Measurements from ENCODE around the gene LPAR3. TPM values are rescaled to one million over a fixed set of nuclear protein-coding genes. Genes with fewer than 3 reads are reported as not detected.
"Not testable (repeated sequence)": the region's sequence is repeated elsewhere in the genome, so short reads cannot be mapped to it uniquely, and the experiment has no call there.

Gene LPAR3
- total RNA-seq, 1 experiment from 2014 or later, result not detected

DNA sequence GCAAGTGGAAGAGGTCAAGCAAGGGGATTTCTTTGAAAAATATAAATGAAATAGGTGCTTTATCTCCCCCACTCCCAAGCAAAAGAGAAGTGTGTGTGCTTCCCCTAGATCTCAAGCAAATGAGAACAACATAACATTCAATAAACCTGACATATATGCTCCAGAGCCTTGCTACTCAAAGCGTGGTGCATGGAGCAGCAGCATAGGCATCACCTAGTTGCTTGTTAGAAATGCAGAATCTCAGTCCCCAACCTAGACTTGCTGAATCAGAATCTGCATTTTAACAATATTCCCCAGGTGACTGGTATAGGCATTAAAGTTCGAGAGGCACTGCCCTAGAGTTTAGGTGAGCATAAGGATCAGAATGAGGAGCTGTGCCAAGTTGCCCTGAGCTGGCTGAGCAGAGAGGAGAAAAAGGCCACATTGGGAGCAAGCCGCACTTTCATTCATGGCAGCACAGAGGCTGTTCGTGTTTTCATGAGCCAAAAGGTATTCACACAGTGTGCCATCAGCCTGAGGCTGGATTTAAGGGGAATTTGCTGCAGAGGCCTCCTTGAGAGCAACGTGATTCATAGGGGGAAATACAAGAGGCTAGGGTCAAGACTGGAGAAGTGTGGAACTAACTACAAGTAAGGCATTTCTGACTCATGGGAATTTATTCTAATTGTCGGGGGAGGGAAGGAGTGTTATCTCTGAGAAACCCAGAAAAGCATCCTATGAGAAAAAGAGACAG lies 14.3 kb upstream of the LPAR3 start:
- DNase-seq (ENCODE audit: low spot score), result no peak

DNA sequence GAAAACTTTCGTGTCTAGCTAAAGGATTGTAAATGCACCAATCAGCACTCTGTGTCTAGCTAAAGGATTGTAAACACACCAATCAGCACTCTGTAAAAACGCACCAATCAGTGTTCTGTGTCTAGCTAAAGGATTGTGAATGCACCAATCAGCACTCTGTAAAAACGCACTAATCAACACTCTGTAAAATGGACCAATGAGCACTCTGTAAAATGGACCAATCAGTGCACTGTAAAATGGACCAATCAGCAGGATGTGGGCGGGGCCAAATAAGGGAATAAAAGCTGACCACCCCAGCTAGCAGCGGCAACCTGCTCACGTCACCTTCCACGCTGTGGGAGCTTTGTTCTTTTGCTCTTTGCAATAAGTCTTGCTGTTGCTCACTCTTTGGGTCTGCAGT lies 9.7 kb upstream of the LPAR3 start:
- DNase-seq (ENCODE audit: low spot score), result not testable (repeated sequence)

DNA sequence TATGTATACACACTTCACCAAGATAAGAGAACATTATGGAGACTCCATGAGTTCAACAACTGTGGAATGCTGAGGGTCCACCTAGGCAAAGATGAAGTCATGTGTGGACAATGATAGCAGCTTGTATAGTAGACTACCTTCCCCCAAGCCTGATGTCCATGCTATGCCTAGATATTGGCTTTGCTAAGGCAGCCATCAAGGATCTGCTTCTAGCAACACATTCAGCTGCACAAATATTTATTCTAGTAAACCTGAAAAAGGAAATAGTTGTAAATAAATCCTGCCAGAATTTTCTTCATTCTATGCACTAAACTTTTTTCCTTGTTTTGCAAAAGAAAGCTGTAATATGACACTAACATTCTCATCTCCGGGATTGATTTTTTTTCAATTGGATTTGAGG lies 7.0 kb upstream of the LPAR3 start:
- no peak for DNase-seq (ENCODE audit: low spot score)

DNA sequence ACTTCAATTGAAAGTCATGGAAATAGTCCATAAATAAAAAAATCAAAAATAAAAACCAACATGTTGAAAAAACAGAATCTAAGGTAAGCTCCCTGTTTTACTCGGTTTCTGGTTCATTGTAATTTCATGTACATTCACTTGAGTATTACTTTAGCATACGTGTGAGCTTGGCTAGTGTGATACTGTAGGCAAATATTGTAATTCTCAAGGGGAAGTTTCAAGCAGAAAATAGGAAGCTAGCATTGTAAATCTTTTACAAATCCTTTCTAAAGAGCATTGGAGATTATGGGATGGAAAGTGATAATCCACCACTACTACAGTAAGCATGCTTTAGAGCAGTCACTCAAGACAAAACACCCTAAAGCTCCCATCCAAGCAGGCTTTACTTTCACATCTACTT lies 3.3 kb upstream of the LPAR3 start:
- no peak for DNase-seq (ENCODE audit: low spot score)

DNA sequence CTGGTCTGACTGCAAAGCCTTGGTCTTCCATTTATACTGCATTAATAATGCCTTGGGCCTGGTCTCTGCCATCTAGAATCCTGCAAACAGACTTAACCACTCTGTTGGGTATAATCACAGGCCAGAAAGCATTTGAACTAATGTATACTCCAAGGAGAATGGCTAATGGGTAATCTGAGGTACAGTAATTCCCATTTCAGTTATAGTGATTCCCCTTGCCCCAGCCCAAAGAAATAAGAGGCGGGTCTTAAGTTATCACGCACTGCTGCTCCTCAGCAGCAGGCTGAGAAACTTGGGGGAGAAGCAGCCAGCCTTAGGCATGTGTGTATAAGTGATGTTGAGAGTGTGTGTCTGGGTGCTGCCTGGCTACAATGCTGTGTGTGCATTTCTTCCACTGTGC lies 2.4 kb downstream of the LPAR3 start:
- no peak for DNase-seq (ENCODE audit: low spot score)

DNA sequence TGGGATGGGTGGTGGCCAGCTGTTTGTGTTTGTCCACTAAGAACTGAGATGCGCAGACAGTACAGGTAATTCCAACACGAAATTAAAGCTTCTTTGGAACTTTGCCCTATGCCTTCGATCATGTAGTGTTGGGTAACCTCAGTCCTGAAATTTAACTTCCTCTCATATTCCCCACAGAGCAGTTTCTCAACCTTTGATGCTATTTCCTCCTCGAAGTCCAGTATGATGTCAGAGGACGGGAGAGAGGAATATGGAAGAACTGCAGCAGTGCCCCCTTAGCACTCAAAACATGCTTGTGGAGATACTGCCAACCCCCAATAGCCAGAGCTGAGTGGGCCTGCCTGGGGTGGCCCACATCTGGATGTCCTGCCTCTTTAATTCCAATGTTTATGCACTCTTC lies 3.6 kb downstream of the LPAR3 start:
- no peak for DNase-seq (ENCODE audit: low spot score)

DNA sequence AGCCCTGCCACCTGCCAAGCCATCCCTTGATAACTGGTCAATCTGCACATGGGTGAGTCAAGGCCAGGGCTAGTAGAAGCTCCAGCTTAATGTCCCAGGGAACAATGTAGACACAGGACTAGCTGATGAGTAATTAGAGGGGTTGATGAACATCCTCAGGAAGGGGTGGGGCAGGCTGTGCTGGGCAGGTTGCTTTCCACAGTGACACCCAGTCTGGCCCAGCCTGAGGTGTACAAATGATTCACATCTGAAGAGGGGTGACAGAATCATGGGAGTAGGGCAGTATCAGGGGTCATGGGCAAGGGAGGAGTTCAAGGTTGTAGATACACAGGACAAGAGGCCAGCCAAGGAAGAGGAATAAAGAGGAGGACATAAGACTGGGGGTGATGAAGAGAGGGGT lies 4.3 kb downstream of the LPAR3 start:
- DNase-seq (ENCODE audit: low spot score), result no peak

DNA sequence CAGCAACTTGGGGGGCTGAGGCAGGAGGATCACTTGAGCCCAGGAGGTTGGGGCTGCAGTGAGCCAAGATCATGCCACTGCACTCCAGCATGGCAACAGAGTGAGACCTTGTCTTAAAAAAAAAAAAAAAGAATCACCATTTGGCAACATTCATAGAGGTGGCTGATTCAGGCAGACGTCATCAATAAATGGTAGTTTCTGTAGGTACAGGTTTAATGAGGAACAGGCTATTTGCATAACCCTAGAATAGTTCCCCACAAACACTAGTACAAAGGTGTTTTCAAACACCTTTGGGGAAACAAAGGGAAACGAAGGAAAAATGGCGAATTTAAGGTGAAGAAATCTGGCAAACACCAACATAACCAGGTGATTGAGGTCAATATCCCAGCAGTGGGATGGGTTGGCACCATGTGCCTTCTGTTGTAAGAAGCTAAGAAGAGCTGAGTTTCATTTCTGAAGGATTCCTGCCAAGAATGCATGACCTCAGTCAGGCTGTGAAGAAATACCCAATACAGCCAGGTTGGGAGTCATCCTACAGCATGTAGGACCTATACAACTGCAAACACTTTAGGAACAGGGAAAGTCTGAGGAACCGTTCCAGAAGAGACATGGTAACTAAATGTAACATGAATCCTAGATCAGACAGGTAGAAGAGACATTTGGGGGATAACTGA lies 5.6 kb downstream of the LPAR3 start:
- no peak for DNase-seq (ENCODE audit: low spot score)

DNA sequence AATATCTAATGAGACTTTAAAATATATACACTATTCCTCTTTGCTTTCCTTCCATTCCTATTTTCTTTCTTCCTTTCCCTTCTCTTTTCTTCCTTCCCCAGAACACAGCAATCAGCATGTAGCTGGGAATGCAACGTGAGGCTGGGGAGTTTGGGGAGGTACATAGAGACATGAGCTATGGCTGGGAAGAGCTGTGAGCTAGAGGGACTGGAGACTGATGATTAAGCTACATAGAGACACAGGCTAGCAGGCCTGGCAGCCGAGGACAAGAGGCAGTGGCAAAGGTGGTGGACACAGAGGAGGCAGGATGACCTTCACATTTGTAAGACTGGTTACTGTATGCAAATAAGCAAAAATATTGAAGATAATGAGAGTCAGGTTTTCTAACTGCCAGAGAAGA lies 7.5 kb downstream of the LPAR3 start:
- DNase-seq (ENCODE audit: low spot score), result no peak

DNA sequence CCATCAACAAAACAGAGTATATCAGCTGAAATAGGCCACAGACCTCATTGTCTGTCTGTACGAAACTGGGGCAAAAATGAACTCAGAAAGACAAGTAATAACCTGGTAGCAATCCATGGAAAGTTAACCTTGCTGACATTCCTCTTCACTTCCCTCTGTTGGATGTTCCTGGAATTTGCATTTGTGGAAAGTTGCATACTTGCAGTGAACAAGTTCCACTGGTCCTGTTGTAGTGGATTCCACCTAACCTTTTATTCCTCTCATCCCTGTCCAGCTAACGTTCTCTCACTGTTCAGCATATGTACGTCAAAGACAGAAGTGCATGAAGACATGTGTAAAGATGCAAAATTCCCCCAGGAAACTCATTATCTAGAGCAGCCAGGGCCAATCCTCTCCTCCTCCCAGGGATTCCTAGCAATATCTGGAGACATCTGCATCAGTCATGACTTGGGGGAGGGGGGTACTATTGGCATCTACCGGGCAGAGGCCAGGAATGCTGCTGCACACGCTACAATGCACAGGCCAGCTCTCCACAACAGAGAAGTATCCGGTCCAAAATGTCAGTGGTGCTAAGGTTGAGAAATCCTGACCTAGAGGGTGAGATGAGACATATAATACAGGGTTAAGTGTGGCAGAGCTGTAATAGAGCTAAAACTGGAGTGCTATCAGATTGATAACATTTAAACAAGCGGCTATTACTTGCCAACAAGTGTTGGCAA lies 8.2 kb downstream of the LPAR3 start:
- DNase-seq (ENCODE audit: low spot score), result no peak

DNA sequence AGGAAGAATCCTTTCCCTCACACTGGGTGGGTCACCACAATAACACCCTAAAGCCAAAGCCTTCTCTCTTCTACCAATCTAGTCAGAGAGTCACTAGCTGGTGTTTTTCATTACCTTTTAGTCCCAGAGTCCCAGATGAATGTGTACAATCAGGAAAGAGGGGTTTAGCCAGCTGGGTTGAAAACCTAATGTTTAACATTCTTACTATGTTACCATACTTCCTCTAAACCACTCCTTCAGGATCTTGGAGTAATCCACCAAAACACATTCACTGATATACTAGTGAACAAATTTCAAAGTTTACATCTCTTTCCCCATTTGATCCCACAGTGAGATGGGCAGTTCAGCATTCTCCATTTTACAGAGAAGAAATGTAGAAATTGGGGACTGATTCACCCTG lies 9.7 kb downstream of the LPAR3 start:
- DNase-seq (ENCODE audit: low spot score), result no peak

DNA sequence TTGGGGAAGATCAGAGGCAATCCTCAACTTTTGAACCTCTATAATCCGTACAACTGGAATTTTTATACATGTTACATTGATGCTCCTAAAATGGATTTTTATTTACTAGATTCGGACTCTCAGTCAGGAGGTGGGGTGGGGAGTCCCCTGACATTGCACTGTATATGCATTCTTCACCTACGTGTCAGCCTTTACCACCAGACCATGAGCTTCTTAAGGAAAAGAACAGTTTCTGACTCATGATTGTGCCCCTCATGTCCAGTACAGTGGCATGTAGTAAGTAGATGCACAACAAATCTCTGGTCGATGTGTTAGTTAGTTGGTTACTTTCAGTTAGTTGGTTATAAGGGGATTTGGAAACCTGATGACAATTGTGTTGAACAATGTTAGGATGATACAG lies 15.4 kb downstream of the LPAR3 start:
- DNase-seq (ENCODE audit: low spot score), result no peak

DNA sequence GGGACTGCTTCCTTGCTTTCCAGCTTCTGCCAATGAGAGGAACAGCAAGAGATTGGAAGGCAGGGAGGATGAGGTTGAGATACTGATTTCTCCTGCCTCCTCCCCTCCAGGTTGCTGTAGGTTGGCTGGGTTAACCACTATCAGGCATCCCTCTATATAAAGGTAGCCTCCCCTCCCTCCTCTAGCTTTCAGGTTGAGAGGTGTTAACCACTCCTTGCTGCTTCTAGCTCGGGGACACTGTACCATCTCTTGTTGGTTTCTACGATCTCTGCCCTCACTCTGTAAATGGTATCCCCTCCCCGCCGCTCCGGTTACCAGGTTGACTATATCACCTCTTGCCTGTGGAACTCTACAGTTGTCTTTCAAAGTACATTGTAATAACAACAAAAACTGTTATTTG lies 16.7 kb downstream of the LPAR3 start:
- DNase-seq (ENCODE audit: low spot score), result no peak

DNA sequence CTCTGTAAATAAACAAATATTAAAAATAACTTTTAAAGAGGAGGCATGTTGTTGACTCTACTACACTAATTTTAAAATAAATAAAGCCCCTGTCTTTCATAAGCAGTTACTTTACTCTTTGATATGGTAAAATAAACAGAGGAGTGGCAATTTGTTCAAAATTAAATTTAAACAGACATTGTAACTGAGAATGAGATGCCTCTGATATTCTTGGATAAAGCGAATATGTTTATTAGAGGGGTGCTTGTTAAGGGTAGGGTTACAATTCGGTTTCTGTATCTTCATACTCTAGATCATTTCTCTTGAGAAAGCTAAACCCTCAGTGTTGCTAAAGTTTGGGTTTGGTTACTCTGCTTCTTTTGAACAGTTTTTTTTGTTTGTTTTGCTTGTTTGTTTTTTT lies 19.6 kb downstream of the LPAR3 start:
- DNase-seq (ENCODE audit: low spot score), result no peak

DNA sequence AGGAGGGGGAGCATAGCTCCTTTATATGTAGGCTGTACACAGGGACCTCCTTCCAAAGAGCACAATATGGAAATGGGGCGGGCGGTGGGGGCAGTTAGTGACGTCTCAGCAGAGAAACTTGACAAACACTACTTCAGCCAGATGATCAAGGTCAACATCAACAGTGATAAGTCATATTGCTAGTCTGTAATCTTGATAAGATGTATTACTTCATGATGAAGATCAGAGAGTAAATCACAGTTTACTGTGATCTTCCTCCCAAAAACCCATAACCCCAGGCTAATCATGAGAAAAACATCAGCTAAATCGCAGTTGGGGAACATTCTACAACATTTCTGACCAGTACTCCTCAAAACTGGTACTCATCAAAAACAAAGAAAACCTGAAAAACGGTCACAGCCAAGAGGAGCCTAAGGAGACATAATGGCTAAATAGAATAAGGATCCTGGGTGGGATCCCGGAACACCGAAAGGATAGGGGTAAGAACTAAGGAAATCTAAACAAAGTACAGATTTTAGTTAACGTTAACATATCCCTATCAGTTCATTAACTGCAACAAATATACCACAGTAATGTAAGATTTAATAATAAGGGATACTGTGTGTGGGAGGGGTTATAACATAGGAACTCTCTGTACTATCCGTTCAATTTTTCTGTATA lies 20.2 kb downstream of the LPAR3 start:
- no peak for DNase-seq (ENCODE audit: low spot score)

DNA sequence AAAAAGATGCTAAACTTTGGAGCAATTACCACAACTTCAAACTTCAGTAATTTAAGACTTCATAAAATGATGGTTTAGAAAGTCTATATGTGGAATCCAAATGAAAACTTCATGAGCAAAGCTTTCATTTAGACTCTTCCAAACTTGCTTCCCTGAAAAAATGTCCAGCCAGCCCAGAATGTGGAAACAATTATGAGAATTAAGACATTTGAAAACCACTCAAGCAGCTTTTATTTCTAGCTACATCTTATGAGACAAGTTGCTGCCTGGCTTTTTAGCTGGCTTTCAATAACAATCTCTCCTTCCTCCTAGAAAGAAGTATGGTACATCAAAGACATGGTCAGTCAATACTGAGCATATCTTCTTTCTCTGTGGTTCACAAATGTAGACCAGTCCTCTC lies 21.8 kb downstream of the LPAR3 start:
- DNase-seq (ENCODE audit: low spot score), result no peak

DNA sequence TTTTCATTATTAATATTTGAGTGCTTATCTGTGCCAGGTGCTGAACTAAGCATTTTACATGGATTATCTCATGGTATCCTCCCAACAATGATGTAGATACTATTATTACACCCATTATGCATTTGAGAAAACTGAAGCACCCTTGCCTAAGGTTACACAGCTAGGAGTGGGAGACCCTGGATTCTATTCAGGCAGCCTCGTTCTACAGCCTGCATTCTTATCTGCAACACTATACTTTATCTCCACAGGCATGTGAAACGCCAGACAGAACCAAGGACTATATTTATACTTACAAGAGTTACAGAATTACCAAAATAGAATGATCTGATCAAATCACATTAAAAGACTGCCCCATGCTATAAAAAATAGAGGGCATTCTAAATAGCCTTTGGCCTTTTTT lies 22.4 kb downstream of the LPAR3 start:
- DNase-seq (ENCODE audit: low spot score), result no peak

DNA sequence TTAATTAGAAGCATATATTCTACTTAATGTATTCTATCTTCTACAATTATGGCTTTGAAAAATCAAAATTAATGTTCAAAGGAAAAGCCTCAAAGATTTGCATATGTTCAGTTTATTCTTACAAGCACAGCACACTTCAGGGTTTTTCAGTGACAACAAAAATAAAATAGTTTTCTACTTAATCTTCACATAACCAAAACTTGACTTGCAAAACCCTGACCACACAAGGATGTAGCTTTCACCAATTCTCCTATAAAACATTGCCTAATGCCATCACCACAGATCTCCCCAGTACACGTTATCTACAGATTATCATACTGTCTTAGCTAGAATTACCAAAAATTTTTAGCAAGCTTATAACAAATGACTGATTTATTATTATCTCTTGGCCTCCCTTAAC lies 23.3 kb downstream of the LPAR3 start:
- no peak for DNase-seq (ENCODE audit: low spot score)

DNA sequence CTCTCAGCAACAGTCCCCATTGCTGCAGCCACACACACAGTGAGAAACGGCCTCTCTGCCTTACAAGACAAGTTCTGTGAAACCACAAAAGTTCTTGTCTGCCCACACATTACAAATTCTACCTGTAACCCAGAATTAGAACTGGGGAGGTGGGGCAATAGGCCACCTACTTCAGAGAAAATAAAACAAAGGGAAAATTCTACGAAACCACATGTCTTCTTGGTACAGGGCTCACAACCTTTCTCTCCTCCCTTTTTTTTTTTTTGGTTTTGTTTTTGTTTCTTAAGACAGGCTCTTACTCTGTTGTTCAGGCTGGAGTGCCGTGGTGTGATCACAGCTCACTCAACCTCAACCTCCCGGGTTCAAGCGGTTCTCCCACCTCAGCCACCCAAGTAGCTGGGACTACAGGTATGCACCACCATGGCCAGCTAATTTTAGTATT lies 30.2 kb downstream of the LPAR3 start:
- DNase-seq (ENCODE audit: low spot score), result no peak

DNA sequence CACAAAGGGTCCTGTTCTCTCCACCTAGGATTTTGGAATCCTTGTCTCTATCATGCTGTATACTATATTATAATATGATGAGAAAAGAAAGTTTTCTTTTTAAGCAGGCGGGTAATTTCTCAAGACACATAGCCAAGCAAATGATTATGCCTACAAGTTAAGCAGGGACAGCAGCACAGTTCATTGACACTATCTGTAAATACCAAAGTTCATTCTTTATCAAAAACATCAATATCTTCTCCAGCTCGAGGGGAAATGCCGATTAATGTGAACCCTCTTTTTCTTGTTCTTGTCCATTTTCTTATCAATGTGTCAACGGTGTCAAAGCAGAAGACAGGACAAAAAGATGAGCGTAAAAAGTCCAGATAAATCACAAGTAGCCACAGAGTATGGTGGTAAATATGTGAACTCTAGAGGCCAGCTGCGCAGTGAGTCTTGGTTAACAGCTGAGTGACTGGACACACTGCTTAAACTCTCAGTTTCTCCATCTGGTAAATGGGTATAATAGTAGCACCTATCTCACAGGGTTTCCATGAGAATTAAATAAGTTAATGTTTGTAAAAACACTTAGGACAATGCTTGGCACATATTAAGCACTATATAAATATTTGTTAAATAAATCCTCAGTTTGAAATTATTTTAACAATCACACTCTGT lies 30.9 kb downstream of the LPAR3 start:
- DNase-seq (ENCODE audit: low spot score), result no peak

DNA sequence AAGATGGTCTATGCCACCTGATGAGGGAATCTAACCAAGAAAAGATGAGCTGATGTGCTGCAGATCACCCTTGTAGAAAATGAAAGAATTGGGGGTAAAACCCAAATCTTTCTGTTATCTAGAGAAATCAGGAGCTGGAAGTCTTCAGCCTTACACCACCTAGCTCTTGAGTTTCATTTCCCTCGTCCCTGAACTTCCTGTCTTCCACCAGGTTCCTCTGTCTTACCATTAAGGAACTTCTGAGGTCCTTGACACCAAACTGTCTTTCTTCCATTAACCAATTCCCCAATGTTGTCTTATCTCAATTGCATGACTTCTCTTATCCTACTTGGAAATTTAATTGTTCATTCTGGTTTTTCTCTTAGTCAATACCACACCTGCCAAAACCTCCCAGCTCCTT lies 31.5 kb downstream of the LPAR3 start:
- no peak for DNase-seq (ENCODE audit: low spot score)

DNA sequence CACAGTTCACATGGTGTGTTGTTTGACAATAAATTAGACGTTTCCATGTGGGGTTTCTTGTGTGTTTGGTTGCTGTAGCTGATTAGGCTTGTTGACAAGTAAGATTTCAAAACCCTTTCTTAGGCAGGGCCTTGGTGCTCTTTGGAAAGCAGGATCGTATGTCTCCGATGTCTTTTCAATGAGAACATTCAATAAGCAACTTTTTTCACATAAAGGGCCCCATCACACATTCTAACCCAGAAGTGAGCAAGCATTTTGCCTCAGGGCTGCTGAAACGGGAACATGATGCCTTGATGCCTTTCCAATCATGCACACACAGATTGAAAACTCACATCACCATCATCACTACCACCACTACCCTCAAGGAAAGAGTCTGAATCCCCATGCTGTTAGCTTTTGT lies 33.1 kb downstream of the LPAR3 start:
- no peak for DNase-seq (ENCODE audit: low spot score)

Data from HT-29 (cell line).